HG02840 (cell line): ENCODE measurements around the gene MYO18A.
"Not testable (repeated sequence)": the region's sequence is repeated elsewhere in the genome, so short reads cannot be mapped to it uniquely, and the experiment has no call there.

ENCODE experiments used
- ATAC-seq: cut with Tn5 transposase; IDR thresholded peaks from one replicate; pipeline ENCODE4 v1.9.1; 2021; ENCODE audit warnings: mild to moderate bottlenecking, moderate library complexity, moderate number of reproducible peaks; ENCODE audit not compliant: unreplicated experiment, low FRiP score

Gene MYO18A

GRCh38 chr17:29196769-29197515, 16.7 kb upstream of the MYO18A start:
- ATAC-seq: no peak

DNA sequence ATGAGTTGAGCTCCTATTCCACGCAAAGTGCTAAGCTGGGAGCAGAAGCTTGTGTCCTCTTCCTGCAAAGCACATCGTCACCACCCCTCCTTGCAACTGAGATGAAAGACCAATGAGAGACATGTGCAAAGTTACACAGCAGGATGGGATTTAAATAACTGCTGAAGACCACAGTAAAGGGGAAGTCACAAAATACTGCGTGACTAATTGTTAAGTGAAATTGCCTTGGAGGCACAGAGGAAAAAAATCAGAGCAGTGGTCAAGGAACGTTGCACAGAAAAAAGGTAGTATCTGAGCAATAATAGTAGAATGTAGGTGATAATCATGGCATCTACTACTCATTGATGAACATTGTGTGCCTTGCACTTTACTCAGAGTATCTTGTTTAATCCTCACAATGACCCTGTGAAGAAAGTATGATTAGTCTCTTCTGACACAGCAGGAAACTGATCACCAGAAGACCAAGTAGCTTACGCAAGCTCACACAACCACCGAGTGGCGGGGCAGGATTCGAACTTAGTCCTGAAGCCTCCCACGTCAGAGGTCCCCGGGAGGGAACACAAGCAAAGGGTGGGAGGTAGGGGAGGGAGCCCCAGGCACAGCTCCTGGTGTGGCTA, 15.4 kb upstream of the MYO18A start:
- ATAC-seq: no peak

DNA sequence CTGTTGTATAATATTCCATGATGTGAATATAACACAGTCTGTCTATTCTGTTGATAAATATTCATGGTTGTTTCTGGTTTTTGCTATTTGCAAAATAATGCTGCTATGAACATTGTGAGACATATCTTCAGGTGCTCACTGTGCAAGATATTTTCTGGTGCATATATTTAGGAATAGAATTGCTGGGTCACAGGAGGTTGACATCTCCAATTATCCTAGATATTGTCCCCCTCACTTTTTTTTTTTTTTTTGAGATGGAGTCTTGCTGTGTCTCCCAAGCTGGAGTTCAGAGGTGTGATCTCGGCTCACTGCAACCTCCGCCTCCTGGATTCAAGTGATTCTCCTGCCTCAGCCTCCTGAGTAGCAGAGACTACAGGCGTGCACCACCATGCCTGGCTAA, 14.5 kb upstream of the MYO18A start:
- ATAC-seq: no peak

DNA sequence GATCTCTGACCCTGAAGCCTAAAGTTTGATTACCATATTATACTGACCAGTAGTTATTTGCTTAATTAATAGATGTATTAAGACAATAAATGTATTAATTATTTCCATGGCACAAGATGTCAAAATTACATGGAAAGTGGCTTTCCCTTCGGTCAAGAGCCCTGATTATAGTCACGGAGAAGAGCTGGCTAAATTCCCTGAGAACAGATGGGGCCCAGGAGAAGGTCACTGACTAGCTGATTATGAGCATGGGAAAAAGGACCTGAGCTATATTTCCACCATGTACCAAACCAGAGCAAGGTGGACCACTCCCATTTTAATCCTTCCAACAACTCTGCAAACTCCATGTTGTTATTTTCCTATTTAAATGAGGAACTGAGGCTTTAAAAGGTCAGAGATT, 12.9 kb upstream of the MYO18A start:
- no peak for ATAC-seq

DNA sequence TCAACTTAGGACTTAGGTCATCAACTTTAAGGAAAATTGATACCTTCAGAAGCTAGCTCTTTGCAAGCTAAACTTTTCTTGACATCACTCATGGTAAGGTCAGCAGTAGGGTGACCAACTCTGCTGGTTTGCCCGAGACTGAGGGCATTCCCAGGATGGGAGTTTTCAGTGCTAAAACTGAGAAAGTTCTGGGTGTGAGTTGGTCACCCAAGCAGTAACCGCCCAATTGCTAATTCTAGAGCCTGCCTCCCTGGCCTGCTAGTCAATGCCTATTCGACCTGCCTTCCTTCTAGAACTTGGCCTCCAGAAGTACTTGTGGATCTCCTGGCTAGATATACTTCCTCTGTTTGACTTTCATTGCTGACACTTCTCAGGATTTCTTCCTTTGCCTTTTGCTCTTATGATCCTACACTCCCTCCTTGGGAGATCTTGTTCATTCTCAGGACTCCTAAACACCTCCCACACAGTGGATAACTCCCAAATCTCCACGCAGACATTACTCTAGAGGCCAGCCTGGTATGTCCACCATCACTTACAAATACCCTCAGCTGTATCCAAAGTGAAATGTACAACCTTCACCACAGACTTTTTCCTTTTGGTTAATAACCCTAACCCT, 10.5 kb upstream of the MYO18A start:
- ATAC-seq: no peak

GRCh38 chr17:29190039-29190438, 9.8 kb upstream of the MYO18A start:
- ATAC-seq: no peak

DNA sequence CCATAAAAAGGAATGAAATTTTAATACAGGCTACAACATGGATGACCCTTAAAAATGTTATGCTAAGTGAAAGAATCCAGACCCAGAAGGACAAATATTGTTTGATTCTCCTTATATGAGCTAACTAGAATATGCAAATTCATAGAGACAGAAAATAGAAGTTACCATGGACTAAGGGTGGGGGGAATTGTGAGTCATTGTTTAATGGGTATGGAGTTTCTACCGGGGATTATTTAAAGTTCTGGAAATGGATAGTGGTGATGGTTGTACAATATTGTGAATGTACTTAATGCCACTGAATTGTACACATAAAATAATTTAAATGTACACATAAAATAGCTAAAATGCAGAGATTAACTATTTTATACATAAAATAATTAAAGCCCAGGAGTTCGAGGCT, 9.2 kb upstream of the MYO18A start:
- ATAC-seq: no peak

DNA sequence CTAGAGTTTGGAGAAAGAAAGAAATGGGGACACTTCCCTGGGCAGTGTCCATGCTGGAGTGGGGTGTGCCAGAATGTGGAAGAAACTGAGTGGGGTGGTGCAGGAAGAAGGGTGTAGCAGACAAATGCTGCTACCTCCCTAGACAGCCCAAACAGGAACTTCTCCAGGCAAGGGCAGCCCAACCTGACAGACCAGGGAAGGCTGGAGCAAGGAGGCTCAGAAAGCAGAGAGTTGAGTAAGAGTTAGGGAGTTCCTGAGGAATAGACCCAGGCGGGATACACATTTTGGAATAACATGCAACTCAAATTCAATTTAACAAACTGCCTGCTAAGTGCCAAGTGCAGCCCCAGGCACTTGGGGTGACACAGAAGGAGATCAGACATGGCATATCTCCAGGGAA, 1.0 kb upstream of the MYO18A start:
- no peak for ATAC-seq

GRCh38 chr17:29180788-29181160, 576 bp upstream of the MYO18A start:
- no peak for ATAC-seq

DNA sequence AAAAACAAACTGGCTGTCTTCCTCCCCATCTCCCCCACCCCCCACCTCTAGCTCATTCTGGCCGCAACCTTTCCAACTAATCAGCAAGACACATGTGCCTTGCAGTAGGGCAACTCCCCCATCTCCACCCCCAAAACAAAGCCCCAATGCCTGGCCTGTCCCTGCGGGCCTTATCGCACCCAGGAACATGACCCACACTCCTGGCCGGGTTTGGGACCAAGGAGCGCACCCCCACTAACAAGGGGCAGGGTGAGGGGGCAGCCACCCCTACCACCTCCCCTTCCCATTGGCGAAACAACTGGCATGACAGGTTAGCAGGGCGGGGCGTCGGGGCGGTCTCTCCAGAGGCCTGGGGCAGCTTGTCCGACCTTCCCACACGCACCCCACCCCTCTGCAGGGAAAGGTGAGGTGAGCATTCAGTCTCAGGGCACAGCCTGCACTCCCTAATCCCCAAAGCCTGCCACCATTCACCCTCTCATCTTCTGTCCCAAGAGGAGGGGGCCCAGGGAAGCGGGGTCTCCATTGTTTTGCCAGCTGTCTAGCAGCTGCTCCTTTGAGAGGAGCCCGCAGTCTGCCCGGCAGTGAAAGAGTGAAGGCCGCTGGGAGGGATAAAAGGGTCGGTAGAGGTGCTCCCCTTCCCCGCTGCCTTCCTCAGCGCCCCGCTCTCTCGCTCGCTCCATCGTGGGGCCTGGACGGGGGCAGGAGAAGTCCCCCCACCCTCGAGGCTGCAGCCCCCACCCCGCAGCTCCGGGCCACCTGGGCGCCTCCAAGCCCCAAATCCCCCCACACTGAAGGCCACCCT, 765 bp downstream of the MYO18A start:
- no peak for ATAC-seq

GRCh38 chr17:29178750-29179231, 1.4 kb downstream of the MYO18A start:
- ATAC-seq: no peak

DNA sequence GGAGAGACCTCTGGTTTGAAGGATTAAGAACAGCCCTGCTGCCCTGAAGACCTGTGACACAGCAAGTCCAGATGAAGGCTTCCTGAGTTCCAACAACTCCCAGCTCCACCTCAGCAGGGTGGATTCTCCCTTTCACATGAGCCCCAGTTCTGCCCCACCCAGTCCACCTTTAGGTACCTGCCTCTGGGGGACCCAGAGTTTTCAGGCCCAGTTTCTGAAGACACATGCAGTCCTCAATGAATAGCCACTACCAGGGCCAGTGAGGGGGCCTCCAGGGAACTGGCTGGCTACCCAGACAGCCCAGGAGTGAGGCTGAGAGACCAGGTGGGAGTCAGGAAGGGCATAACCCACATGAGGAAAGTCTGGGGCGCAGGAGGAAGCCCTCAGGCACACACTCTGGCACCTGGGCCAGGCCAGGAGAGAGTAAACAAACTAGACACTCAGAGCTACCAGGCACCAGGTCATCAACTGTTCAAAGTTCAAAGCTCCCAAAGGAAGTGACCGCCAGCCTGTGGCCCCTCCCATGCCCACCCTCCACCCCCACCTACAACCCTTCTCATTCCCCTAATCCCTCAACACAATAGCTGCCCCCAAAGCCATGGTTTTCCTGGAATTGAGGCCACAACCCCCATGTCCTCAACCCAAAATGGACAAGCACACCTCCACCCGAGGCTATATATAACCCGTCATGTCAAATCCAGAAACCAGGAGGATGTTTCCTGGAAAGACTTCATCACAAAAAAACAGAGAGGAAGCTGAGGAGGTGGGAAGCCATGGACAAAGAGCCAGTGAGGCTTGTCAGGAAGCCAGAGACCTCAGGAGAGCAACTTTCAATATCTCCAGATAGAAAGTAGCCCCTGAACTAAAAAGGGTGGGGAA, 2.1 kb downstream of the MYO18A start:
- ATAC-seq: no peak

- no peak for ATAC-seq
Measured at GRCh38 chr17:29177541-29177870, 2.7 kb downstream of the MYO18A start.

DNA sequence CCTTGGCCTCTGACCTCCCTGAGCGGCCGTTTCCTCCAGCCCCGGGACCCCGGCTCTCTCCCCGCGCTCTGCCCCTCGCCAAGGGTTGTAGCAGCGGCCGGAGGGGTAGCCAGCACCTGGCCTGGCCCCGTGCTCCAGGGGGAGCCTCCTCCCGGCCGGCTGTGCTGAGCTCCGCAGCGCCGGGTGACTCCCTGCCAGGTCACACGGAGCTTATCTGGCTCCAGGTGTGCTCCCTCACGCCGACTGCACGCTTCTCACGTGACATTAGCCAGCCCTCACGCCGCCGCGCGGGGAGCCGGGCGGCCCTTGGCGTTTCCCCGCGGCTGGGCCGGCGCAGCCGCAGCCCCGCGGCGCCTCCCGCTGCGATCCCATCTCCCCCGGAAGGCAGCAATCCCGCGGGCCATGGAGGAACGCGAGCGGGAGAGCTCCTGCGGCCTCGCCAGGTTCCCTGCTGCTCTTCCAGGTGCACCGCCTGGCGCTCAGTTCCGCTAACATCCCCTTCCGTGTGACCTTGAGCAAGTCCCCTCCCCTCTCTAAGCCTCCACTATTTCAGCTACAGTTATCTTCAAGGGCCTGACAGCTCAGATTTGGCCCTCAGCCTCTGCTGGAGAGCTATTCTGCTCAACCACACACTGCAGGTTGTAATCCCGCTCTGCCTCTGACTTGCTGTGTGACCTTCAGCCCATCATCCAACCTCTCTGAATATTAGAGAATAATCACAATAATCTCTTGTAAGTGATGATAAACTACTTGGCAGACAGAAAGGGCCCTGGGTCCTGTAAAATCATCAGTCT, 3.4 kb downstream of the MYO18A start:
- ATAC-seq: no peak

DNA sequence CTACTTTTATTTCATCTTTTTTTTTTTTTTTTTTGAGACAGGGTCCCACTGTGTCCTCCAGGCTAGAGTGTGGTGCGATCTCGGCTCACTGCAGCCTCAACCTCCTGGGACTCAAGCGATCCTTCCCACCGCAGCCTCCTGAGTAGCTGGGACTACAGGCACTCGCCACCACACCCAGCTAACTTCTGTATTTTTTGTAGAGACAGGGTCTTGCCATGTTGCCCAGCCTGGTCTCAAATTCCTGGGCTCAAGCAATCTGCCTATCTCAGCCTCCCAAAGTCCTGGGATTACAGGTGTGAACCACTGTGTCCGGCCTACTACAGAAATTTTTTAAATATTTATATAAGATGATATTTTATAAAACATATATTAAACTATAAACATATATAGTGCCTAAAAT, 4.8 kb downstream of the MYO18A start:
- no peak for ATAC-seq

DNA sequence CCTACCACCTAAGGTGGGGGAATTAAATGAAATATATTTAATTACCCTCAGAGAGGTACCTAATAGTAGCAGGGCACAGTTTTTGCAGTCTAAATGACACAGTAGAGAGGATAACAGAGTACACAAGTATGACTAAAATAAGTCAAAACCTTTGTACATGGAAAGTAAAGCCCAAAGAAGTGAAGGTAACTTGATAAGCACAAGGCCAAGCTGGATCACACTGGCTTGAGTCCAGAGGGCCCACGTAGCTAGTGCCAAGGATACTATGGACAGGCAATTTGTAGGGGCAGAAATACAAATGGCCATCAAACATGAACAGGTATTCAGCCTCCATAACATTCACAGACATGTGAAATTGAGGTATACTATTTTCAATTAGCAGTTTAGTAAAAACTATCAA, 7.6 kb downstream of the MYO18A start:
- ATAC-seq: no peak

DNA sequence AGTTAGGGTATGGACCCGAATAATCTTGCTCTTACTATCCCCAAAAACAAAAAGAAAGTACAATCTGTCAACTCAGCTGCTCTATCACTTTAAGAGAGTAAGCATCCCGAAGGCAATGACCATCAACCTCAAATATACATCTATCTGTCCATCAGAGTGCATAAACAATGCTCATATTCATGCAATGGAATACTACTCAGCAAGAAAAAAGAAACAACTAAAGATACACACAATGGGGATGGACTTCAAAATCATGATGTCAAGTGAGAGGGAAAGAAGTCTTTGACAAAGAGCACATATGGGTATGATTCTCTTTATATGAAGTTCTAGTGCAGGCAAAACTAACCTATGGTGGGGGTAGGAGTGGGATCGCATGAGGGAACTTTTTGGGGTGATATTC, 9.5 kb downstream of the MYO18A start:
- ATAC-seq: no peak

DNA sequence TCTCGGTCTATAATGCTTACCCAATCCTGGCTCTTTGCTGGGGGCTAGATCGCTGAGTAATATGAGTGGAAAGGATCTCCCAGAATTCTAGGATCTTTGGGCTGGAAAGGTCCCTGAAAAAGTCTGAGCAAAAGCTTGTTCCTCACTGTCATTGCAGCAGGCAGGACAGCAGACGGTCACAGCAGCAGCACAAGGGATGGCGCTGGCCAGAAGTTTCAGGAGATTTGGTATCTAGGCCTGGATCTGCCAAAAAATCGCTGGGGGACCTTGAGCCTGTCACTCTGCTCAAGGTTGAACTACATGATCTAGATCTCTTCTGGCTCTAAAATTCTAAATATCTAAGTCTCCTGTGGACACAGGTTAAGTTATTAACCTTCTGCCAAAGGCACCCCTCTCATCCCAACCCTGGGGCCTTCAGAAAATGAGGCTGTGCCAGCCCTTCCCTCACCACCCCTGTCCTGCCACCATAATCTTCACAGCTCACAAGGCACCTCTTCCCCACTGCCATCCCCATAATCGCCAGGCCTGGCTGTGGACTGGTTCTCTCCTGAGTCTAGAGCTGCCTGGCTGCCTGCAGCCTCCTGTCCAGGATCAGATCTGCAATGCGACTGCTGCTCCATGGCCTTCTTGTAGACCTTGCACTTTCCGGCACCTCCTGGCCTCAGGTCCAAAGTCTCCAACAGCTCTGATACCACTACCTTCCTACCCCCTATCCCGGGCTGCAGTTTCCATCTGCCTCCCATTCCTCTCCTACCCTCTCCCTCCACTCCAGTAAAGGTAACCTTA, 10.2 kb downstream of the MYO18A start:
- ATAC-seq: no peak

- ATAC-seq: not testable (repeated sequence)
Measured at GRCh38 chr17:29168759-29169126, 11.5 kb downstream of the MYO18A start.
